ENCODE measurements around the gene ELAVL1. TPM values are rescaled to one million over a fixed set of nuclear protein-coding genes. Genes with fewer than 3 reads are reported as not detected.

The ELAVL1 gene
- total RNA-seq, 1 donor from 2014 or later, result 92.3 TPM

- no peak for DNase-seq (ENCODE audit: low read depth)
Measured at GRCh38 chr19:7912697-7913564, 92.5 kb downstream of the ELAVL1 start.

DNA sequence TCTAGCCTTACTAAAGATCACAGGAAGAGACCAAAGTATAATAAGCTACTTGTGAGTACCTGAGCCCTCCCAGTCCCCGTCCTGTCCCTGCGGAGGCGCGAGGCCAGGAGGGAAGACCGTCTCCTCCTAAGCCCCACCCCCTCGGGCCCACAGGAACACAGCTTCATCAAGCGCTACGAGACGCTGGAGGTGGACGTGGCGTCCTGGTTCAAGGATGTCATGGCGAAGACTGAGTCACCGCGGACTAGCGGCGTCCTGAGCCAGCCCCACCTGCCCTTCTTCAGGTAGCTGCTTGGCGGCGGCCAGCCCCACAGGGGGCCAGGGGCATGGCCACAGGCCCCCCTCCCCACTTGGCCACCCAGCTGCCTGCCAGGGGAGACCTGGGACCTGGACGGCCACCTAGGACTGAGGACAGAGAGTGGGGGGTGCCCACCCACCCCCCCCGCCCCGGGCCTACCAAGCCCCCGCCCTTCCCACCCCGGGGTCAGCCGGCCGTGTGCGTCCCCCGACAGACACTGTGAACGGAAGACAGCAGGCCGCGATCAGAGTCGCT, 93.2 kb downstream of the ELAVL1 start:
- no peak for DNase-seq (ENCODE audit: low read depth)

DNA sequence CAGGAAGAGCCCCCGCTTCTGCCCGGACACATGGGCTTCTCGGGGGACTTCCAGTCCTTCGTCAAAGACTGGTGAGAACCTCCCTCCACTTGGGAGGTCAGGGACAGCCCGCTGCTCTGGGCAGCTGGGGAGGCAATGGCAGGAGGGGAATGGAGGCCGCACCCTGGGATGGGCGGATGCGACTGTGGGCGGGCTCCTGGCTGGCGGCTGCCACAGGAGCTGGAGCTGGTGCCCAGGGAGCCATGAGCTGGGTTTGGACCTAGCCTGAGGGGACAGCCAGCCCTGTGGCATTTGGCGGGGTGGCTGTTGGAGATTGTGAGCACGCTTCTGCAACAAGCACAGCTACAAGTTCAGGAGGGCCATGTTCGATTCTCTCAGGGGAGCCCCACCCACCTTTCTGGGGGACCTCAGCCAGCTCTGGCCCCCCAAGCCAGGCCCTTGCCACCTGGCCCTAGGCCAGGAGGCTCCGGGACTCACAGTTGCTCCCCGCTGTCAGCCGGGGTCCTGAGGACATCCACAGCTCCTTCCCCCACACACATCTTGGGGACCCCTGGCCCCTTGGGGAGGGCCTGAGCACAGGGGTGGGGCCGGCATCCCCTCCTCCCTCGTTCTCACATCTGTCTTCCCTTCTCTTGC, 93.8 kb downstream of the ELAVL1 start:
- DNase-seq (ENCODE audit: low read depth), result no peak

- DNase-seq (ENCODE audit: low read depth), result no peak
Measured at GRCh38 chr19:7910321-7911161, 94.9 kb downstream of the ELAVL1 start.

GRCh38 chr19:7909471-7910067, 95.9 kb downstream of the ELAVL1 start:
- no peak for DNase-seq (ENCODE audit: low read depth)

DNA sequence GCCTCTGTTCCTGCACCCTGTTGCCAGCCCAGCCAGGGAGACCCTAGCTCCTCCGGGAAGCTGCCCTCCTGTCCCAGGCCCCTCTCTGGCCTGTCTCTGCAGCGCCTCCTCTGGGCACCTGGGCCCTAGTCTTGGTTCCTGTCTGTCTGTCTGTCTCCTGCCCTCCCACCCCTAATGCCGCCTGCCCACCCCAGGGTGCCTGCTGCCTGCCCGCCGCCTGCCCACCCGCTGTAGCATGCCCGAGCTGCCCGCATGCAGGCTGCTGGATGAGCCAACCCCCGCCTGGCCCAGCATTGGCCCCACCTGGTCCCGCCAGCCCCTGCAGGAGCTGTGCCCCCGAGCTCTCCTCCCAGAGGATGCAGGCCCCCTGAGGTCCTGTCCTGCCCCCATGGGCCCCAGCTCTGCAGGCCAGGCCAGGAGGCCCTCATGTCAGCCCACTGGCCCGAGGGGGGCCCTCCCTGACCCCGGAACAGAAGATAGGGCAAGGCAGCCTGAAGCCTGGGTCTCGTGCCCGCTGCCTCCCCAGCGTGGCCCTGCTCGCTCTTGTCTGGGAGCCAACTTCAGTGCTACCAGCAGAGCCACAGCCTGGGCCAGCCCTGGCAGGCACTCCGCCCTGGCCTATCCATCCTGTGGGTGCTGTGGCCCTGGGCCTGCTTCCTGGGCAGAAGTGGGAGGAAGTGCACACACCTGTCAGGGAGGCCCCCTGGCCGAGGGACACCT, 96.5 kb downstream of the ELAVL1 start:
- DNase-seq (ENCODE audit: low read depth), result no peak

Other genes starting within 250 kb of the ELAVL1 start
- not detected in 2 replicates for gene CLEC4M, start 242.4 kb downstream of the ELAVL1 start, total RNA-seq
- 10.8 and 22.9 TPM in 2 replicates for gene EVI5L, start 175.4 kb downstream of the ELAVL1 start, total RNA-seq
- gene PRR36, start 131.3 kb downstream of the ELAVL1 start, total RNA-seq, result 0.17 and 0.35 TPM in 2 replicates
- gene LRRC8E, start 117.1 kb downstream of the ELAVL1 start, total RNA-seq, result 11.1 and 14.8 TPM in 2 replicates
- gene MAP2K7, start 101.8 kb downstream of the ELAVL1 start, total RNA-seq, result 9.6 and 19.0 TPM in 2 replicates
- gene TGFBR3L, start 90.8 kb downstream of the ELAVL1 start, total RNA-seq, result 0.75 and 1.0 TPM in 2 replicates
- 9.3 and 12.5 TPM in 2 replicates for gene SNAPC2, start 85.3 kb downstream of the ELAVL1 start, total RNA-seq
- gene CTXN1, start 79.5 kb downstream of the ELAVL1 start, total RNA-seq, result 18.6 and 41.4 TPM in 2 replicates
- 28.5 and 42.2 TPM in 2 replicates for gene TIMM44, start 62.0 kb downstream of the ELAVL1 start, total RNA-seq
- not detected in 2 replicates for gene CCL25, start 47.1 kb upstream of the ELAVL1 start, total RNA-seq
- under 0.01 TPM in 1 of 2 replicates, not detected in the other for gene FBN3, start 144.0 kb upstream of the ELAVL1 start, total RNA-seq
- 16.8 and 18.2 TPM in 2 replicates for gene CERS4, start 203.7 kb upstream of the ELAVL1 start, total RNA-seq